Prostate gland (tissue), 2 donors: Measurements from ENCODE around the gene CCDC127. TPM values are rescaled to one million over a fixed set of nuclear protein-coding genes. Genes with fewer than 3 reads are reported as not detected.
A peak's percentile ranks its signal among the peaks of the same experiment; 100 is the strongest.

ENCODE experiments used
- DNase-seq: peaks from one replicate; pipeline ENCODE4 v3.0.0-alpha.2; 2019; ENCODE audit warnings: low spot score
- H3K27ac ChIP-seq, 2 donors: fragments of 200-600 bp; sonication (generic); 2 replicates each; pipeline ENCODE4 v1.5.1; 2017 to 2019
- H3K27me3 ChIP-seq: fragments of 200-600 bp; sonication (generic); replicated peaks from 2 replicates; pipeline ENCODE4 v1.5.1; 2019; ENCODE audit not compliant: insufficient read depth
- H3K36me3 ChIP-seq, 2 donors: fragments of 200-600 bp; sonication (generic); 1 replicate in 1 of 2; 2 replicates in 1 of 2; pipeline versions ENCODE4 v1.5.1 to v1.8.1; 2017 to 2019
- H3K4me1 ChIP-seq: fragments of 200-600 bp; sonication (generic); replicated peaks from 2 replicates; pipeline ENCODE4 v1.5.1; 2019
- H3K4me3 ChIP-seq, 2 donors: fragments of 200-600 bp; sonication (generic); 2 replicates each; pipeline ENCODE4 v1.5.1; 2017 to 2019
- H3K9me3 ChIP-seq: fragments of 200-600 bp; sonication (generic); 2 replicates; pipeline ENCODE4 v1.5.1; 2017
- POLR2A ChIP-seq: fragments of 450-650 bp; IDR thresholded peaks from one replicate; pipeline ENCODE4 v1.6.1; 2016; ENCODE audit warnings: antibody characterized with exemption, mild to moderate bottlenecking
- POLR2AphosphoS5 ChIP-seq: sonication (generic); formaldehyde crosslinking; IDR thresholded peaks from one replicate; pipeline ENCODE4 v1.6.1; 2017; ENCODE audit warnings: antibody characterized with exemption
- WGBS: methylation state at CpG from one replicate; pipeline ENCODE4 v1.1.5; 2018; 5-methylcytosine and 5-hydroxymethylcytosine counted together
- intact Hi-C: fragments of 100-400 bp; cut with DNase I; formaldehyde crosslinking; loops from one replicate; pipeline ENCODE4 v1.14.2; 2022
- total RNA-seq, 2 donors: library from RNA; depleted of rRNA; stranded (reverse); fragments of >200 nt; gene quantifications; one replicate each; pipeline ENCODE4 v1.1.0, GENCODE V29; 2016
- TF ChIP-seq, protein P1 (sequence below), 4 experiments: fragments of 200-600 bp in 2 of 4; fragments of 450-650 bp in 2 of 4; sonication (generic) in 2 of 4; IDR thresholded peaks; 1 replicate in 3 of 4; 2 replicates in 1 of 4; pipeline ENCODE4 v1.5.1; 2016 to 2019; ENCODE audit warnings: antibody characterized with exemption in 4 of 4, mild to moderate bottlenecking in 2 of 4, moderate library complexity in 2 of 4

CCDC127 gene
- total RNA-seq, 2 donors from 2014 or later: 4.7 to 5.2 TPM

GRCh38 chr5:191949-192690 lies 25.8 kb downstream of the CCDC127 start:
- Histone ChIP-seq H3K36me3 (no peaks in the 10 kb centered on the region), H3K27ac (no peak overlapping the region), H3K4me1 (peaks cover 5% of the 10 kb centered on the region), H3K9me3 (no peaks in the 10 kb centered on the region), H3K27me3 (no peaks in the 10 kb centered on the region), H3K4me3 (no peak overlapping the region)
- intact Hi-C loops: no loop called here
- no peak for DNase-seq
- 90% methylated on average over 46 of the region's 46 CpGs for WGBS
- no peak for TF ChIP-seq POLR2AphosphoS5
- no peak for TF ChIP-seq POLR2A
- TF ChIP-seq, protein P1, sequence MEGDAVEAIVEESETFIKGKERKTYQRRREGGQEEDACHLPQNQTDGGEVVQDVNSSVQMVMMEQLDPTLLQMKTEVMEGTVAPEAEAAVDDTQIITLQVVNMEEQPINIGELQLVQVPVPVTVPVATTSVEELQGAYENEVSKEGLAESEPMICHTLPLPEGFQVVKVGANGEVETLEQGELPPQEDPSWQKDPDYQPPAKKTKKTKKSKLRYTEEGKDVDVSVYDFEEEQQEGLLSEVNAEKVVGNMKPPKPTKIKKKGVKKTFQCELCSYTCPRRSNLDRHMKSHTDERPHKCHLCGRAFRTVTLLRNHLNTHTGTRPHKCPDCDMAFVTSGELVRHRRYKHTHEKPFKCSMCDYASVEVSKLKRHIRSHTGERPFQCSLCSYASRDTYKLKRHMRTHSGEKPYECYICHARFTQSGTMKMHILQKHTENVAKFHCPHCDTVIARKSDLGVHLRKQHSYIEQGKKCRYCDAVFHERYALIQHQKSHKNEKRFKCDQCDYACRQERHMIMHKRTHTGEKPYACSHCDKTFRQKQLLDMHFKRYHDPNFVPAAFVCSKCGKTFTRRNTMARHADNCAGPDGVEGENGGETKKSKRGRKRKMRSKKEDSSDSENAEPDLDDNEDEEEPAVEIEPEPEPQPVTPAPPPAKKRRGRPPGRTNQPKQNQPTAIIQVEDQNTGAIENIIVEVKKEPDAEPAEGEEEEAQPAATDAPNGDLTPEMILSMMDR (IDR thresholded peaks at IDR 0.05): no peak

DNA sequence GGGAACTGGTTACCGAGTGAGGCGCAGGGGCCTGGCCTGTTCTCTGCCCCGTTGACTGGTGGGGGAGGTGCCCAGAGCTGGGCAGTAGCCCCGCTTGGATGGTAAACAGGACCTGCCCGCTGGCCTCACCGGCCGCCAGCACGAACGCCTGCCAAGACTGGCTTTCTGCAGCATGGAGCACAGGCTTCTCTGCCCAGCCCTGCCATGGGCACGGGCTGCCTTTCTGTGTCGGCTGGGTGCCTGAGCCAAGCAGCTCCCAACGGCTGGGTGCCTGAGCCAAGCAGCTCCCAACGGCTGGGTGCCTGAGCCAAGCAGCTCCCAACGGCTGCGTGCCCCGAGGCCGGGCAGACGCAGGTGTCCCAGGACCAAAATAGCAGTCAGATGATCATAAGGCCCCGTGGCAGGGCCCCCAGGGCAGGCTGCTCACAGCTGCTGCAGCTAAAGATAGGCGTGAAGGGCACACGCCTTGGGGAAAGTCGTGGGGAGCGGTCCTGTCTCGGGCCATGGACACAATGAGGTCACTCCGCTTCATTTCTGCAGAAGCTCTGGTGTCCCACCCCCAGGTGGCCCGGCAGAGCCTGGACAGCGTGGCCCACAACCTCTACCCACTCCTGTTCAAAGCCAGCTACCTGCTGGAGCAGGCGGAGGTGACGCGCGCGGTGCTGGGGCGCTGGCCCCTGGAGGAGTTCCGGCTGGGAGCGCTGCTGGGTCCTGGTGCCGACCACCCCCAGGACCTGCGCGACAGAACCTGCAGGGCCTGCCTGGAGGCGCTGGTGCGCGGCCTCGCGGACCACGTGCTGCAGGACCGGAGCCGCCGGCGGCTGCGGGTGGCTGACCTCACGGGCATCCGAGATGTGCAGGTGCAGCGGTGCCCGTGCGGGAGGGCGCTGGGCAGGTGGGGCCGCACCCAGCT lies 26.7 kb downstream of the CCDC127 start, which contains the start of gene LRRC14B:
LRRC14B (plus strand) TSS at position 460 of the 913 bp plus-strand sequence; CDS start at position 504, 44 bp downstream.
- Histone ChIP-seq H3K36me3 (no peaks in the 10 kb centered on the region), H3K27ac (peak within 1 kb of the TSS; percentile 36 to 58), H3K4me1 (peaks cover 5% of the 10 kb centered on the region), H3K9me3 (no peaks in the 10 kb centered on the region), H3K4me3 (no peak within 1 kb of the TSS), H3K27me3 (no peaks in the 10 kb centered on the region)
- WGBS: 18% methylated on average over 47 of the region's 56 CpGs
- TF ChIP-seq POLR2AphosphoS5 (peak; percentile 13), POLR2A (no peak)
- TF ChIP-seq, protein P1 (IDR thresholded peaks at IDR 0.05): peak in 1 of 4 experiments; percentile 8
- DNase-seq: peak; percentile 70
- intact Hi-C loops: no loop called here

DNA sequence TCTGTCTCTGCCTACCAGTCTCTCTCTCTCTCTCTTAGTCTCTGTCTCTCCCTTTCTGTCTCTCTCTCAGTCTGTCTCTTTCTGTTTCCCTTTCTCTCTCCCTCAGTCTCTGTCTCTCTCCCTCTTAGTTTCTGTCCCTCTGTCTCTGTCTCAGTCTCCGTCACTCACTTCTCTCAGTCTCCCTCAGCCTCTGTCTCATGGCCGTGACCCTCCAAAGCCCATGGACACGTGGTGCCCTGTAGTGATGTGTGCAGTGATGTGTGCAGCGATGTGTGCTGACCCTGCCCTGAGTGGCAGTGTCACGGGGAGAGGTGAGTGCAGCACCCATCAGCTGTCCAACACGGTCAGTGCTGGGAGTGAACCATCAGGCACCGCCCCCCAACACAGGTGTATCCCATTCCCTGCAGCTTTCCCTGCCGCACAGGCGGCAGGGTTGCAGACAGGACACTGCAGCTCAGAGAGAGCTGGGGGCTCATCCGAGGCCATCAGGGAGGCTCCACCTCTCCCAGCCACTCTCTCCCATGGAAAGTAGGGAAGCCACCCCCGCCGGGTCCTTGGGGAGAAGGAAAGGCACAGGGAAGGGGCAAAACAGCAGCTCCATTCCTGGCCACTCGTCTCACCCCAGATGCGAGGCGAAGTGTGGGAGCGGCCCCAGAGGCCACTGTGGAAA lies 27.5 kb downstream of the CCDC127 start:
- peaks cover 5% of the 10 kb centered on the region for H3K4me1 ChIP-seq
- 50% methylated on average over 16 of the region's 16 CpGs for WGBS
- H3K27me3 ChIP-seq: no peaks in the 10 kb centered on the region
- peak overlapping the region; percentile 36 to 58 for H3K27ac ChIP-seq
- H3K9me3 ChIP-seq: no peaks in the 10 kb centered on the region
- intact Hi-C loops: no loop called here
- H3K4me3 ChIP-seq: no peak overlapping the region
- no peak for TF ChIP-seq POLR2AphosphoS5
- TF ChIP-seq, protein P1 (IDR thresholded peaks at IDR 0.05): no peak
- no peak for TF ChIP-seq POLR2A
- DNase-seq: no peak
- no peaks in the 10 kb centered on the region for H3K36me3 ChIP-seq

DNA sequence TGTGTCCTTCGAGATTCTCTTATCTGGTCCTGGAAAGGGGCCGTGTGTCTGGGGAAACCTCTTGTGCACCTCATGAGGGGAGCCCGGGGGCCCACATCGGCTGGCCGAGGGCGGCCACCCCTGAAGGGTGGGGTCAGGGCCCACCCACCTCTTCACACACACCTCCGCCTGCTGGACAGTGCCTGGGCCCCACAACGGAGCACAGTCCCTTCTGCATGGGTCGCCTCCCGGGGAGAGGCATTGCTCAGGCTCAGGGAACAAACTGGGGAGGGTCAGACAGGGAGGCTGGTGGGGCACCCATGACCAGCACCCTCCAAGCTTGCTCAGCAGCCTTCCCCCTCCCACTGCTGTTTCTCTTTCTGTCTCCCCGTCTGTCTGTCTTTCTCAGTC lies 28.0 kb downstream of the CCDC127 start:
- H3K9me3 ChIP-seq: no peaks in the 10 kb centered on the region
- no peak for DNase-seq
- no peaks in the 10 kb centered on the region for H3K36me3 ChIP-seq
- intact Hi-C loops: no loop called here
- H3K4me3 ChIP-seq: no peak overlapping the region
- no peak overlapping the region for H3K27ac ChIP-seq
- WGBS: 64% methylated on average over 11 of the region's 11 CpGs
- H3K27me3 ChIP-seq: no peaks in the 10 kb centered on the region
- TF ChIP-seq, protein P1 (IDR thresholded peaks at IDR 0.05): no peak
- TF ChIP-seq POLR2AphosphoS5 (no peak), POLR2A (no peak)
- H3K4me1 ChIP-seq: peaks cover 5% of the 10 kb centered on the region
